Stimulated activated naive CD8-positive, alpha-beta T cell treated with anti-CD3 and anti-CD28 coated beads, Interleukin-15, amount 100 ng/mL, for 72 hours (primary cell): Measurements from ENCODE around the gene LAMA3.

Experiments
- ATAC-seq: fragments of 150-1000 bp; cut with Tn5 transposase; 2 replicates; pipeline ENCODE4 v1.10.0; 2021; ENCODE audit warnings: mild to moderate bottlenecking, moderate library complexity
- DNase-seq, 2 donors: peaks; one replicate each; pipeline ENCODE4 v3.0.0; 2021 to 2022
- H3K27ac Mint-ChIP-seq, 2 donors: one replicate each; pipeline ENCODE4 v1.8.0; 2022; ENCODE audit warnings: mild to moderate bottlenecking in 2 of 2, mixed read lengths in 2 of 2, moderate library complexity in 2 of 2
- H3K27me3 Mint-ChIP-seq: one replicate; pipeline ENCODE4 v1.8.0; 2022; ENCODE audit warnings: mixed read lengths
- H3K4me1 Mint-ChIP-seq: one replicate; pipeline ENCODE4 v1.8.0; 2022; ENCODE audit warnings: mild to moderate bottlenecking, mixed read lengths
- H3K4me3 Mint-ChIP-seq, 2 donors: one replicate each; pipeline ENCODE4 v1.8.0; 2022; ENCODE audit warnings: mild to moderate bottlenecking in 2 of 2, mixed read lengths in 2 of 2, moderate library complexity in 1 of 2
- H3K9me3 Mint-ChIP-seq, 2 donors: one replicate each; pipeline ENCODE4 v1.8.0; 2022; ENCODE audit warnings: mixed read lengths in 2 of 2

The LAMA3 gene

DNA sequence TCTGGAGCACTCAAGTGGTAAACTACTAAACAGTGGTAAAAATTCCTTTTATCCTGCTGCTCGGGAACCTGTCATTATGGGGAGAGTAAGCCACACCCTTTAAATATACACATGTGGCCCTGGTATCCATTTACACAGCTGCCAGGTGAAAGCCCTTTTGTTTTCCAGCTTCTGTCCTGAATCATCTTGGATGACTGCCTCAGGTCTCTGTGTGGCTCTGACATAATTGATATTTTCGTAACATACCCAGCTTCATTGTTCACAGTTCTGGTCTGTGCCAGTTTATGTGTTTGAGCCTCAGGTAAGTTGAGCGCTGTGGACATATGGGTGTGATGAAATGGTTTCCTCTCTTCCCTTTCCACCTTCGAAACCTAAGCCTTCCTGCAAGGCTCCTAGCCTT lies 309.6 kb downstream of the LAMA3 start:
- H3K27ac Mint-ChIP-seq = no peak overlapping the region

DNA sequence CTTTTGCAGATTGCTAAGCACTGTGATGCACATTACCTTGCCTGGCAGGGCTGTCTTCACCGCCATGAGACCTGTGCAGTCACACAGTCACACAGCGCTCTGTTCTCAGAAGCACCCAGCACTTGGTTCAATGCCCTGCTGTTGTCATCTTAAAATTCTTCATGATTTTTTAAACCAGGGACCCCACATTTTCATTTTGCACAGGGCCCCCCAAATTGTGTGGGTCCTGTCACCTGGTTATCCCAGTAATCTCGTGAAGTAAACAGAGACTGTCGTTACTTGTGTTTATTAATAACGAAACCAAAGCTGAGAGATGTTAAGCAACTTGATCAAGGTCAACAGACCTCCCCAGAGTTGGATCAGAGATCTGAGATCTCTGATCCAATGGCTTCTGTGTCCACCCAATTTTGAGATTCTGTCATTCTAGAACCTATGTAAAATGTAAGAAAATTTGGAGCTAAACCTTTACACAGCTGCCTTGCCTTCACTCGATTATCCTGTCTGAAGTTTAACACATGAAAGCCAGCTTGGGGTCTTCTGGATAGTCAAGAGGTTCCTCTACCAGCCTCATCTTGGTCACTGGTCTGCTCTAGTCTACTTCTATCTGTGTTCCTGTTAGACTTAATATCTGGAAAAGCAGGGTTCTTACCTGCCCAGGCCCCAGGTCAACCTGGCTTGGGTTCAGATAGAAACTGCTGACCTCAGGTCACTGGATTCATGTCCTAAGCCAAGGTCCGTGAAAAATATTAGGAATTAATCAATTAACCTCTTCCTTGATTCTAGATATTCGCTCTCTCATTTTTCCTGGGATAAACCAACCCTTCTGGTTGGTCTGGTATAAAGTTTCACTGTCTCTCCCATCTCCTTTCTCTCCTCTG lies 311.6 kb downstream of the LAMA3 start:
- ATAC-seq (no peak), DNase-seq (no peak)
- Mint-ChIP-seq H3K27ac (no peak overlapping the region), H3K9me3 (no peaks in the 10 kb centered on the region), H3K27me3 (no peaks in the 10 kb centered on the region), H3K4me3 (peak overlapping the region in 1 of 2 donors; percentile 0), H3K4me1 (peaks cover 38% of the 10 kb centered on the region)

More for the DNA sequence above, 309.6 kb downstream of the LAMA3 start:
- Mint-ChIP-seq H3K4me1 (peaks cover 43% of the 10 kb centered on the region), H3K27me3 (no peaks in the 10 kb centered on the region), H3K9me3 (no peaks in the 10 kb centered on the region), H3K4me3 (no peak overlapping the region)
- DNase-seq = no peak
- ATAC-seq = no peak

DNA sequence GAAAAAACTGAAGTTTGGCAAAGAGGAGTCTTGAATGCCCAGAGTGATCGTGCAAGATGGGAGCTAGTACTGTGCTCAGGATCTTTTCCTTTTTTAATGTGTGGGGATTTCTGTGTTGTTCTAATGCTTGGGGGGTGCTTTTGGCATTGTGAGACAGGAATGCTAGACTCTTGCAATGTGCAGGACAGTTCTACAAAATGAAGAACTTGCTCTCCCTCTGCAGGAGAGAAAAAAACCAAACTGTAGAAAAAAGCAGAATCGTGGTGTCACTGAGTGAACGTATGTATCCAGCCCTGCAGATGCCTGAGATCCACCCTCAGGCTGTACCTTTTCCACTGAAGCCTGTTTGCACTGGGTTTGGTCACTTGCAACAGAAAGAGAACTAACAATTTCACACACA lies 313.2 kb downstream of the LAMA3 start:
- Mint-ChIP-seq H3K9me3 (no peaks in the 10 kb centered on the region), H3K27me3 (no peaks in the 10 kb centered on the region), H3K27ac (no peak overlapping the region), H3K4me1 (peaks cover 38% of the 10 kb centered on the region), H3K4me3 (no peak overlapping the region)
- DNase-seq (no peak), ATAC-seq (no peak)

DNA sequence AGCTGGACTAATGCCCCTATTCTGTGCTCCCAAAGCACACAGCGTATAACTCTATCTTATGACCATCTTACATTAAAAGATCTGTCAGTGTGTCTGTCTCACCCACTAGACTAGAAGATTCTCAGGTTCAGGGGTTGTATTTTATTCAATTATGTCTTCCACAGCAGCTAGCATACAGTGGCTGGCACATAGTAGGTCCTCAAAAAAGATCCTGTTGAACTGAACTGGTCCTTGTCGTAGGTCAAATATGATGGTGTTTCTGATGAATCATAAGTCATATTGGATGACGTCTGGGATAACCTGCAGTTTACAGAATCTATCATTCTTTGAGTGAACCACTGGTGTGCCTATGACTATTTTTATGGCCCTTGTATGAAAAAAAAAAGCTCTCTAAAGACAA lies 314.0 kb downstream of the LAMA3 start:
- Mint-ChIP-seq H3K27me3 (no peaks in the 10 kb centered on the region), H3K4me1 (peaks cover 44% of the 10 kb centered on the region), H3K27ac (peak overlapping the region in 1 of 2 donors; percentile 36), H3K4me3 (no peak overlapping the region), H3K9me3 (no peaks in the 10 kb centered on the region)
- ATAC-seq (no peak), DNase-seq (no peak)

DNA sequence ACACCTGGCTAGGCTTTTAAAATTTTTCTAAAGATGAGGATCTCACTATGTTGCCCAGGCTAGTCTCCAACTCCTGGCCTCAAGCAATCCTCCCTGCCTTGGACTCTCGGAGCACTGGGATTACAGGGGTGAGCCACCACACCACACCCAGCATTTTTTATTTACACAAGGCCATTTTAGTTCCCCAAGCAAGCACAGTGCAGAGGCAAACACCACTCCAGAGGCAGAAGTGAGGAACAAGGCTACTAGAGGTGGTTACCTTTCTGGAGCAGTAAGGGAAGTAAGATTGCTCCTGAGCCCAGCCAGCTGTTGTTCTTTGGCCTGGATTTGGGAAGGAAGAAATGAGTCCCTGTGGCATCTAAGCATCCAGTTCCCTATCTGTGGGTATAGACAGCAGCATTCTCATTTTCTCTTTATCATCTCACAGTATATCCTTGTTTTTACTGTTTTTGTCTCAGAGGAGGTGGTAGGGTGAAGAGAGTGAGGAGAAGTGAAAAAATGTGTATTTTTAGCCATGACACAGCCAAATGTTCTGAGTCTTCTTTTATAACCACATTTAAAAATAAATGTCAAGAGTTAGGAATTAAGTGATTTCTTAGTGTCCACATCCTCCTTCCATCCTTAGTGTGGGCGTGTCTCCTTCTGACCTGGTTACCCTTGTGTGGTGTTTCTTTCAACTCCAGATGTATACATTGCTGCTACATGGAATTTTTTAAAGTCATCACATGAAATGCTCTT lies 314.8 kb downstream of the LAMA3 start:
- no peak for DNase-seq
- H3K27ac Mint-ChIP-seq = peak overlapping the region in 1 of 2 donors; percentile 48
- H3K27me3 Mint-ChIP-seq = no peaks in the 10 kb centered on the region
- no peak for ATAC-seq
- H3K9me3 Mint-ChIP-seq = no peaks in the 10 kb centered on the region
- H3K4me3 Mint-ChIP-seq = no peak overlapping the region
- peaks cover 52% of the 10 kb centered on the region for H3K4me1 Mint-ChIP-seq
